Erythroblast (primary cell): ENCODE results near the gene ADGRG4.

Experiments
- GATA1 ChIP-seq: IDR thresholded peaks from 2 replicates; pipeline ENCODE4 v1.6.1; 2011; ENCODE audit warnings: low read depth, mild to moderate bottlenecking, control low read depth, low read length, moderate library complexity
- POLR2A ChIP-seq: IDR thresholded peaks from 2 replicates; pipeline ENCODE4 v1.6.1; 2011; ENCODE audit warnings: mild to moderate bottlenecking, low read length

GRCh38 chrX:136380010-136380769 is 79.4 kb downstream of the ADGRG4 start:
- TF ChIP-seq POLR2A (no peak), GATA1 (no peak)
